ENCODE results near the gene MOGAT3. TPM values are rescaled to one million over a fixed set of nuclear protein-coding genes. Genes with fewer than 3 reads are reported as not detected.
A peak's percentile ranks its signal among the peaks of the same experiment; 100 is the strongest.

Gene MOGAT3
- total RNA-seq, 1 experiment from 2014 or later, result not detected

DNA sequence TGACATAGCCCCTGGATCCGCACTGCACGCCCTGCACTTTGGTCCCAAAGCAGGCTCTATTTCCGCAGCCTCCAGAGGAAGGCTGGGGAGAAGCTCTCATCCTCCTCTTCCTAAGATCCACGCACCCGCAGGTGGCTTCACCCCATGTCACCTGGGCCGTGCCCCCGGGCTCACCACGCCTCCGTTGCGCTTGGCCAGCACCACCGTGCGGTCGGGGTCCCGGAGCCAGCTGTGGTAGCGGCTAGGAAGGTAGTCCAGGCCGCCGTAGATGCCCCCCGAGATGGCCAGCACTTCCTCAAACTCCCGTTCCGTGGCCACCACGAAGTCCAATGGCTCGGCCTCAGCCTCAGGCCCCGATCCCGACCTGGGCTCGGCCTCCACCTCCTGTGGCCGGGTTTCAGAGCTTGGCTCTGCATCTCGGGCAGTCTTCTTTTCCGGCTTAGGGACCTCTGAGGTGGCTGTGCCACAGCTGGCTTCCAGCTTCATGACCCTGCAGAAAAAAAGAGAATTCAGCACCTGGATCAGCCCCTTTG is 26.4 kb downstream of the MOGAT3 start:
- no peak for DNase-seq (ENCODE audit: extremely low read depth, low read depth)

DNA sequence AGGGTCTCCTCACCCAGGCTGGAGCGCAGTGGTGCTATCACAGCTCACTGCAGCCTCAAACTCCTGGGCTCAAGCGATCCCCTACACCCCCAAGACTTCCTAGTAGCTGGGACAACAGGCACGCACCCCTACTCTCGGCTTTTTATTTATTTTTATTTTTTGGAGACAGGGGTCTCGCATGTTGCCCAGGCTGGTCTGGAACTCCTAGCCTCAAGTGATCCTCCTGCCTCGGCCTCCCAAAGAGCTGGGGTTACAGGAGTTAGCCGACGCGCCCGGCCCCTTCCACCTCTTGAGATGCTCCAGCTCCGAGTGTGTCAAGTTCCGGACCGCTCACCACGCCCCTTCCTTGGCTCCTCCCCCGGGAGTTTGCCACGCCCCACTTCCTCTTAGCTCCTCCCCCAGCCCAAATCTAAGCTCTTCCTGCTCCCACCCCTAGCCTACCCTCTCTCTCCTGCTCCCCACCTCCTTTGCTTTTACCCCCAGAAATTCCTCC is 27.0 kb downstream of the MOGAT3 start:
- DNase-seq (ENCODE audit: extremely low read depth, low read depth), result peak; percentile 58

DNA sequence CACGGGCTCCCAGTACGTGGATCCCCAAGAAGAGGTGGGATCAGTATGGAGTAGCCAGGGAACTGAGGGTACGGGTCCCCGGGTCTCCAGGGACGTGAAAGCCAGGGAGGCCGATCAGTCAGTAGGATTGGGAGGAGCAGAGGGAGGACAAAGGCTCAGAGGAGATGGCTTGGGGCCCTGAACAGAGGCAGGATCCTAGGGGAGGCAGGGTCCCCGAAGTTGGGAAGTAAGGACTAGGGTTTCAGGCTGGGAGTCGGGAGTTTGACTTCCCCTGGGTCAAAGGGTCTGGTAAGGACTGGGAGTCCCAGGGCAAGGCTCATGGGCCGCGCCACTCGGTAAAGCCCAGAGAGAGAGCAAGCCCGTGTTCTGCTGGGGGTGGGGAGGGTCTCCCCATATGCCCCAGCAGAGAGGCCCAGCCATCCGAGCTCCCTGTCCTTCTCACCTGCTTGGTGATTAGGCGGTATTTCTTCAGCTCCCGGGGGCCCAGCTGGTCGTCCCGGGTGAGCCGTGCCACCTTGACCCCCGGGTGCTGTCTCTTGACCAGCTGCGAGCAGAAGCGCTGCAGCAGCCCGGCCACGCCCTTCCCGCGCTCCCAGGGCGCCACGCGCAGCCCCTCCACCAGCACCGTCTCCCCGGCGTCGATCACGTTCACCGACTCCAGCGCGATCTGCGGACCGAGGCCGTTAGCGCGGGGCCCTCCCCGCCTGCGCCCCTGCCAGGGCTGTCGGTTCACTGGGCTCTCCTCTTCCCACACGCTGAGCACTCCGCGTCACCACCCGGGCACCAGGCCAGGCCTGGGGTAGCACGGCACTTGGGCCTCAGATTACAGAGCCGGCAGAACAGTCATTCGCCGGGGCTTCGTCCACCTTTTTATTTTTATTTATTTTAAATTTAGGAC is 27.7 kb downstream of the MOGAT3 start:
- peak; percentile 71 for DNase-seq (ENCODE audit: extremely low read depth, low read depth)

DNA sequence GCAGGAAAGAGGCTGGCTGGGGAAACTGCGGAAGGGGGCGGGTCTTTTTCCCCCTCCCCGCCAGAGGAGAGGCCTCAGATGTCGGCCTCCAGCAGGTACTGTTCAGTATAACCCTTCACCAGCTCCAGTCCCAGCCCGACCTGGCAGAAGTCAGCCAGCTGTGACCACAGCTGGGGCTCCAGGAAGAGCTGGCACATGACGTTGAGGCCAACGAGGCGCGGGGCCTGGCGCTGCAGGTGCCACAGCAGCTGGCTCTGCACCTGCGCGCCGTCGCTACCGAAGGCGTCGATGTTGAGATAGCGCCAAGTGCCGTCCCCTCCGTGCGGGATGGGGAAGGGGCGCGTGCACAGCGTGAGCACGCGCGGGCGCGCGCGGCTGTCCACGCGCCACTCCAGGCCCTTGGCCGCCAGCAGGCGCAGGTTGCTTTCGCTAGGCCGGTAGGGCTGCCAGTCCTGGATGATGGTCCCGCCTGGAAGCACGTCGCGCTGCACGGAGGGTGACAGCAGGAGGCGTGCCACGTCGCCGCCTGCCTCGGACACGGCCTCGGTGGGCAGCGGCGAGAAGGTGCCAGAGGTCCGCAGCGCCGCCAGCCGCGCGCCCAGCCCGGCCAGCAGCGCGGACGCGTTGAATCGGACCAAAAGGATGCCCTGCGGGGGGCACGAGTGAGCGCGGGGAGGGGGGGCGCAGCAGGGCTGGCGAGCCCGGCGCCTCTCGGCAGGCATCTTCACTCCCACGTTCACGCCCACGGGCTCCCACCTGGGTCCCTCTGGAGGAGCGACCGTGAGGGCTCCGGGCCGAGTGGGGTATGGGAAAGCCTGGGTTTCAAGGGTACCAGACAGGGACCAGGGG is 28.6 kb downstream of the MOGAT3 start:
- DNase-seq (ENCODE audit: extremely low read depth, low read depth), result no peak

DNA sequence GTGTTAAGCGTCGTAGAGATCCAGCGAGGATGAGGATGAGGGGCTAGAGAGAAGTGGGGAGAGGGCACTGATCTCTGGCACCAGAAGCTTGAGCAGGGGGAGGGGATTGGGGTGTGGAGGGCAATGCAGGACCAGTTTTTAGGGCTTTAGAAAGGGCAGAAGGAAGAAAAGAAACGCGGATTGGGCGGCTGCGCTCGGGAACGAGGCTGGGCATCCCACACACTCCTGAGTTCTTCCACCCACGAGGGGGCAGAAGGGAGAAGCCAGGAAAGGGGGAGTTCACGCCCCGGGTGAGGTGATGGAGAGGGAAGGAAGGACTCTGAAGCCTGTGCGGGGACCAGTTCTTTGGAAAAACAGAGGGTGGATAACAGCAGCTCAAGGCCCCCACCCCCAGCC is 29.4 kb downstream of the MOGAT3 start:
- DNase-seq (ENCODE audit: extremely low read depth, low read depth), result no peak

DNA sequence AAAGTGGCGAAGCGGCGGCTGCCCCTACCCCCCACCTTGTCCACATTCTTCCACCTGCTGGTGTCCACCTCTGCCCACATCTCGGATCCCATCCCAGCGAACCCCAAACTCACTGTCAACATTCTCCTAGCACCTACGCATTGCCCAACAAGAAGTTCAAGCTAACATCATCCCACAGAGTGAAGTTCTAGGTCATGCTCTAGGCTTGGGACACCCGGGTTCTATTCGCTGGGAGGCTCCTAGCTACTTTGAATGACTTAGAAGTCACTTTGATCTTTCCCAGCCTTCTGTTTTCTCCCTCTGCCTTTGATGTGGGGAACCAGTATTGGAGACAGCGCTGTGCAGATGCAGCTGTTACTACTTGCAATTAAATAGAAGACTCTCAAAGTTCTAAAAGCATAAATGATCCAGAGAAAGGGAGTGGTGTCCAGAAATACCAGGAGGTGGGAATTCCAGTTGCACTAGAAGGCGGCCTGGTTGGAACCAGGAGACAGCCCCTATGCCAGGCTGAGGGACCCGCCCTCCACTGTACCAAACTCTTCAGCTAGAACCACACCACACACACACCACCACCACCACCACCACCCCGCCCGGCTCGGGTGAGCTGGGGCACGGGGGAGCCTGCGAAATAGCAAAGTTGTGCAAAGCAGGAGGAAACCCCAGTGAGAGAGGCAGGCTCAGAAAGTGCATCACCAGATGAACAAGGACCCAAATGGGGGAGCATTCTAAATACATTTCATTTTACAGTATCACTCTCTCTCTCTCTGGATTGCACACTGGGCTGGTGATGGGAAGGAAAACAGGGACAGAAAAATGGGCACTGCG is 30.0 kb downstream of the MOGAT3 start:
- no peak for DNase-seq (ENCODE audit: extremely low read depth, low read depth)

DNA sequence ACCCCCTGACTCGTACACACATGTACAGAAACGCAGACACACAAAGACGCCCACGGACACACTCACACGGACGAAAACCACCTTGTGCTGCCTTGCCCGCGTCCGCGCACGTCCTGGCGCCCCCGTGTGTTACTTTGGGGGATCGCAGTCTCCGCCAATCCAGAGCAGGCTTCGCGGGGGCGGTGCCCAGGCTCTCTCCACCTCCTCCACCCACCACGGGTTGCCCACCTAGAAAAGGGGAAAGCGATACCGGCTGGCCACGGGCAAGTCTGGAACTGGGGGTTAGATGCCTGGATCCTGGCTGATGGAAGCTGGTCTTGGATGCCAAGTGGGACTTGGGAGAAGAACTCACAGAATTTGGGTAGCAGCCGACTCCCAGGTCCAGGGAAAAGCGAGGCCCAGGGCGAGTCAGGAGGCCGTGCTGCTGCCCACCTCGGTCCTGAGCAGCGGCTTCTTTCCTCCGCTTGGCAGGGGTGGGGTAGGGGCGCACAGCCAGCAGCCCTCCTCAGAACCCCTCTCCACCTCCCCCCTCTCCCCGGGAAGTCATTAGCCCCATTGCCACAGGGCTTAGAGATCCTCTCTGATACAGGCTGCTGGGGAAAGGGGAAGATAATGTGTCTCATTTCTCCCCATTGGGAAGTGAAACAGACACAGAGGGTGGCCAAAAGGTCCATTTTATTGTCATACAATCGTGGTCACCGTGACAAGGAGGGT is 30.8 kb downstream of the MOGAT3 start:
- DNase-seq (ENCODE audit: extremely low read depth, low read depth), result peak; percentile 53

DNA sequence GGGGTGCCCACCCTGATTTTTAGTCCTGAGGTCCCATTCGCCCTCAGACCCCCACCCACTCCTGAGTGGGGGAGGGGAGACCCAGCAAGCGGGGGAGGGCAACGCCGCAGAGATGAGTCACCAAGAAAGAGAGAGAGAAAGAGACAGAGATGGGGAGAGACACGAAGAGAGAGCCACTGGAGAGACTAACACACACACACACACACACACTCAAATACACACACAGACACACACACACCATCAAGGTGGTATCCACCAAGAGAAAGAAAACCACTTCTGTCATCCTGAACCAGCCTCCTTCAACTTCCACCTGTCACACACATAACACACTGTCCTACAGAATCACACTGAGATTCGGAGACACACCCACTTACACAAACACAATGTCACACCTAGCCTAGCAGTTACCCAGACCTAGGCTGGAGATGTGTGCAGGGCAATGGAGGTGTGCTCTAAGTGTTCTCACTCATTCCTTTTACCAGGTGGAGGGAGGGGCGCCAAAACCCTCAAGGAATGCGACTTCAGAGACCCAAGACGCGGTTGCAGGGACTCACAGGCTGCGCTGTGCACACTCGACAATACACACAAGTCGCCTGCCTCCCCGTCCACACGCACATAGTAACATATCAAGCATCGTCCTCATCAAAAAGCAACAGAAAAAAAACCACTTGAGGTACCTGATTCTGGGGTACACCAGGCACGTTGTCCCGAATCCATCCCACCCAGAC is 31.6 kb downstream of the MOGAT3 start:
- DNase-seq (ENCODE audit: extremely low read depth, low read depth), result no peak

DNA sequence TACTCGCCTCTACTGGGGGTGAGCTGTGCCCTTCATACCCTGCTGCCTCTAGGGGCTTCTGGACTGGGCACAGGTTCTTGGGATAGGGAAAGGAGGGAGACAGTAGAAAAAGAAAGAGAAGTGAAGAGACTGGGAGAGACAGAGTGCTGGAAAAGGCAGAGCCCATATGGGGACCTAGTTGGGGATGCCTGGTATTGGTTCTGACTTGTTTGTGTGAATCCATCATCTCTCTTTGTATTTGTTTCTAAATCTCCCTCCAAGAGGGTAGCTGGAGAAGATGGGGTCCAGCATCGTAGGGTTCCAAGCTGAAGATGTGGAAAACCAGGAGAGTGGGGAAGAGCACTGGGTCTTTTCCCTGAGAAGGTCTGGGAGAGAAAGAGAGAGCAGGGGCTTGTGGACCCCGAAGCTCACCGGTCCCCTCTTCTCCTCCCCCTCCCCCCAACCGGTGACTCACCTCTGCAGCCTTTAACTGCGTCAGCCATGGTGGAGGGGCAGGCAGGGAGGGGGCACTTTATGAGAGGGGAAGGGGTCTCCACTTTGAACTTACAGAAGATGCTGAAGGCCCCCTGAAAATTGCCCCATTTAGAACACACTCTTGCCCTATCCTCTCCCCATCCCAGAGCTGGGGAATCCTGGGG is 32.3 kb downstream of the MOGAT3 start:
- DNase-seq (ENCODE audit: extremely low read depth, low read depth), result no peak

DNA sequence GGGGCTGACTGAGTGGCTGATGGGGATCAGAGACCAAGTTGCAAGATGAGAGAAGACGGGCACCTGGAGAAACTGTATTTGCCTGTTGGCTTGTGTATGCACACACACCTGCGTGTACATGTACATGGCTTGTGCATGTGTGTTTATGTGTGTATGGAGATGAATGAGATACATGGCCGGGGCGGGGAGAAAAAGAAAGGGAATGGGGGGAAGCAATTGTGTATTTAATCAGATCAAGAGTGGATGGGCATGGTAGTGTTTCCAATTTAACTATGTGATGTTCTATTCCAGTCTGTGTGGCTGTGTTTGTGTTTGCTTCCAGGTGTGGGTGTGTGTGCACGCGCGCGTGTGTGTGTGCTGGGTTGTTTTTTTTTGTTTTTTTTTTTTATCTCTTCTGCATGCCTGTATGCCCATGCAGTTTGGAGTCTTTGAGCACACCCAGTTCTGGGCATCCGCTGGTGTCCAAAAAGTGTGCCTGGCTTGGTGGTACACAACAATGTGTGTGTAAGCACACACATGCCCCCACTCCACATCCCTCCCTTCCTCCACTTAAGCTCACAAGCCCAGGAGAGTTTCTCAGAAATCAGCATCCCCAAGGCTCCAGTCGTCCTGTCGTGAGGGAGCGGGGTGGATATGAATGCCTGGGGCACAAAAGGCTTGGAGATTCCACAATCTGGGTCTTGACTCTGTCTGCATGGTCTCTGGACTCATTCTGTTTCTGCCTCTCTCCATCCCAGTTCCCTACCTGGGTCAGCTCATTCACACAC is 33.0 kb downstream of the MOGAT3 start:
- no peak for DNase-seq (ENCODE audit: extremely low read depth, low read depth)

DNA sequence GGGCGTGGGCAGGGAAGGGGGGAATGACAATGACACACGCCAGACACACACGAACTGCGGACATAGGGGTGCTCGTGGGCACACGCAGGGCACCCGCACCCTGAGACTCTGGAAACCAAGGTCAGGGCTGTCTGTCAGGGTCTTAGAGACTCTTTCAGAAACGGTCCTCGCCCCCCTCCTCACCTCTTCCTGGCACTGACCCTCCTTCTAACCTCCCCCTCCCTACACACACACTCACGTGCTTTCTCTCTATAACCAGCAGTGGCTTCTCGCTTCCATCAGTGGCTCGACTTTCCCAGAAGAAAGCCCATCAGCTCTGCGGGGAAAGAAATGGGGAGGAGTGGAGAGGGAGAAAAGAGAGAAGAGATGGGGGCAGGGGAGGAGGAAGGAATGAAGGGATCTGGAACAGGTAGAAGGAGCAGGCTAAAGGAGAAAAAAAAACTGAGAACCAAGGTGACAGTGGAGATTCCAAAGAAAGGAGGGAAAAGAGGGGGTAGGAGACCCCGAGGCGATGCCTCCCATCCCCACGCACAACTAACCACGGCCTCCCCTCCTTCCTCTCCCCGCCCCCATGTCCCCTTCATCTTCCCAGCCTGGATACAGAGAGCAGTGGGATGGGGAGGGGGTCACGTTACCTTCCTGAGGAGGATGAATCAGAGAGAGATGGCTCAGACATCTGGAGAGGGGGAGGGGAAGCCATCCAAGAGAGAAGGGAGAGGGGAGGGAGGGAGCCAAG is 33.8 kb downstream of the MOGAT3 start:
- DNase-seq (ENCODE audit: extremely low read depth, low read depth), result no peak

DNA sequence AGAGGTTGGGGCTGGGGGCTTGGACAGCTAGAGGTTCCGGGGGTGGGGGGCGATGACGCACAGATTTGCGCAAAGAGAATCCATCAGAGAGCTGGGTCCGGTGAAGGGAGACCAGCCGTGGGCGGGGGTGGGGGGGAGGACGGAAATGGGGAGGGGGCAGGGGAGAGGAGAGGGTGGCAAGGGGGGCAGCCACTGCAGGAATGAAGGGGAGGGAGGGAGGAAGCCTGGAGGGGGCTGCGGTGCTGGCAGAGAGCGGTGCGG is 34.3 kb downstream of the MOGAT3 start:
- no peak for DNase-seq (ENCODE audit: extremely low read depth, low read depth)

DNA sequence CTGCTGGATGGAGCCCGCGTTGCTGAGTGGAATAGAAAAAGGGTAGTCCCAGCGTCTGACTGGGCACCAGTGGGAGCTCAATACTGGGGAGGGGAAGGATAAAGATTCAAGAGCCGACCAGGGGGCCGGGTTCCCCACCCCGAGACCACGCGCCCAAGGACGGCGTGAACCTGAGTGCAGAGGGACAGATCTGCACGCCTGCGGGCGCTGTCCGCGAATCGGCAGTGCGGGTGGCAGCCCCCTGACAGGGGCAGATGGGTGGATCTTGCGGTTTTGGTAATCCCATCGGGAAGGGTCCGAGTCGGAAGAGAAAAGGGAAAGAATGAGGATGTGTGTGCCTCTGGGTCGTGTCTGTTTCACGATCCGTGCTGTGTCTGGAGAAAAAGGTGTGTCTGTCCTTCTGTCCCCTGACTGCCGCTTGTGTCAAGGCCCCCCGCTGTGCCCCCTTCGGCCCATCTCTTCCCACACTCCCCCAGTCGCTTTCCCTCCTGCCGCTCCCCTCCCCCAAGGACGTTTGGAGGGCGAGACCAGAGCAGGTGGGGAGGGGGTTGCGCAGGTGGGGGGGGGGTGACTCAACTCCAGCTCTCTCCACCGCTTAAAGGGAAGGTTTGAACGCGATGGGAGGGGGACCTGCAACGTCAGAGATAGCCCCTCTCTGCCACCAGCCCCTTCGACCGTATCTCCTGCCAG is 34.7 kb downstream of the MOGAT3 start:
- no peak for DNase-seq (ENCODE audit: extremely low read depth, low read depth)

DNA sequence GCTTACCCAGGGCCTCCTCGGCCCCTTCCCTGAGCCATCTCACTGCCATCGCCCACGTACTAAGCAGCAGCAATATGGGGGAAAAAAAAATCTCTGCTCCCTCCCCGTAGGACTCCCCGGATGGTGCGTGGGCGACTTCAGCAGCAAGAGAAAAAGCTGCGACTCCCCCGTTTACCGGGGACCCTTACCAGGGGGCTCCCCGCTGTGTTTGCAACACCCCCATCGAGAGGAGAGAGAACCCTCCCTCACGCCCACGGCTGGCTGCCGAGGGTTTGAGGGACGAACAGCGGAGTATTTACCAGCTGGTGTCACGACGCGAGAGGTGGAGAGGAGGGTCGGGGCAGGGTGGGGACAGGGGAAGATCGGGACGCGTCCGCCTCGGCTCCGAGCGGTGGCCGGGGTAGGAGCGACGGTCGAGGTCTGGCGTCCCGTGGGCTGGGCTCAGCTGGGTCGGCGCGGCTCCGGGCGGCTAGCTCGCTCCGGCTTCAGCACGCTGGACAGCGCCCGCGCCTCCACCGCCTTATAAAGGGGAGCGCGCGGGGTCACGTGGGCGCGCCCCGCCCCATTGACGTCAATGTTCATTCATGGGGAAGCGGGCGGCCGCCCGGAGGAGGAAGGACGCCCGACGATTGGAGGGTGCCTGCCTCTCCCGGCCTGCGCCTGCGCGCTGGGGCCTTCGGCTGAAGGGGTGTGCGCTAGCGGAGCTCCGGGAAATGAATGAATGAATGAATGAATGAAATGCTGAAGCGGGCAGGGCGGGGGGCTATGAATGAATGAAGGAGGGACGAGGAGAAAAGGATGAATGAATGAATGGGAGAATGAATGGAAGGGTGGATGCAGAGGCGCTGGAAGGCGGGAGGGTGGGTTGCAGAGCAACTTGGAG is 35.5 kb downstream of the MOGAT3 start, which contains the start of gene VGF:
VGF (minus strand) TSS at position 495 of the 883 bp plus-strand sequence. CDS start 726 bp downstream, outside the sequence.
- DNase-seq (ENCODE audit: extremely low read depth, low read depth), result peak; percentile 95

DNA sequence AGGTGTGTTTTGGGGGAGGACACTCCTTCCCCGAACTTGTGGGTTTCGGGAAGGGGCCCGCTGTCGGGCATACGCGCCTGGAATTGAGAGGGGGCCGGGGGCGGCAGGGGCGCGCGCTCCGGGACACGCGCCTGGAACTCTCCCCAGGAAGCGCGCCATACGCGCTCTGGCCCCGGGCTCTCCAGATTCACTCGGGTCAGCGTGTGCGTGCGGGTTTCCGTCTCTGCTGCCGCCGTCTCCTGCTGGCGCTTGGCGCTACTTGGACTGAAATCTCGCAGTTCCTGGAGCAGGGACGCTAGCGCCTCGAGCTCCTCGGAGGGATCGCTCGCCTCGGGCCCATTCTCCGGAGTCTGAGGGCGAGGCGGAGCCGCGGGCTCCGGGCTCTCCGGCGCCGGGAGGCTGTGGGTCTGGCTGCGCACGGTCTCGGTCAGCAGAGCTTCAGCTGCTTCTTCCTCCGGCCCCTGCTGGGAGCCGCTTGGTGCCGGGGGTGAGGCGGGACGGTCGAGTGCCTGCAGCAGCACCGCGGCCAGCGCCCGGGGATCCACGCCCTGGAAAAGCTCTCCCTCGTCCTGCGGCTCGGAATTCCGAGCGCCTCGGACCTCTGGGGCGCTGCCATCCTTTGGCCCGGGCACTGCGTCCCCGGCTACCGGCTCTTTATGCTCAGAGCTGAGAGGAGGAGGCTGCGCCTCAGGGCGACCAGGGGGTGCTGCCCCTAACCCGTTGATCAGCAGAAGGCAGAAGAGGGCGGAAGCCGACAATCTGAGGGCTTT is 36.6 kb downstream of the MOGAT3 start:
- peak; percentile 60 for DNase-seq (ENCODE audit: extremely low read depth, low read depth)

Measured in NCI-H460 (cell line).